ENCODE data around the gene SLC25A33.
A peak's percentile ranks its signal among the peaks of the same experiment; 100 is the strongest.
"Not testable (repeated sequence)": the region's sequence is repeated elsewhere in the genome, so short reads cannot be mapped to it uniquely, and the experiment has no call there.

Gene SLC25A33

GRCh38 chr1:9612871-9613624, 73.8 kb downstream of the SLC25A33 start:
- intact Hi-C loops (cut with DNase I) = no loop called here
- peak in 1 of 10 donors; percentile 84 for DNase-seq

- intact Hi-C loops (cut with DNase I) = no loop called here
- no peak for DNase-seq
Observed at GRCh38 chr1:9613625-9614299, 74.5 kb downstream of the SLC25A33 start.

- intact Hi-C loops (cut with DNase I) = no loop called here
- peak; percentile 37 to 93 (median 64) for DNase-seq
Observed at GRCh38 chr1:9615316-9616063, 76.2 kb downstream of the SLC25A33 start.

- DNase-seq = no peak
- intact Hi-C loops (cut with DNase I) = no loop called here
Observed at GRCh38 chr1:9618909-9619679, 79.8 kb downstream of the SLC25A33 start.

GRCh38 chr1:9621032-9621431, 81.8 kb downstream of the SLC25A33 start:
- intact Hi-C loops (cut with DNase I) = no loop called here
- no peak for DNase-seq

GRCh38 chr1:9624081-9624480, 84.8 kb downstream of the SLC25A33 start:
- no peak for DNase-seq
- intact Hi-C loops (cut with DNase I) = no loop called here

- not testable (repeated sequence) for DNase-seq
- intact Hi-C loops (cut with DNase I) = loop anchor here (5.0 kb wide), 2 partner anchors 102 to 802 kb away; no protein-coding TSS in a partner anchor
Observed at GRCh38 chr1:9625030-9625429, 85.8 kb downstream of the SLC25A33 start.

GRCh38 chr1:9626201-9626608, 86.9 kb downstream of the SLC25A33 start:
- peak in 2 of 10 donors; percentile 73 to 77 for DNase-seq
- intact Hi-C loops (cut with DNase I) = loop anchor here (5.0 kb wide), 2 partner anchors 101 to 801 kb away; no protein-coding TSS in a partner anchor

GRCh38 chr1:9628541-9629444, 89.5 kb downstream of the SLC25A33 start:
- intact Hi-C loops (cut with DNase I) = loop anchor here (5.0 kb wide), 2 partner anchors 99 to 799 kb away; no protein-coding TSS in a partner anchor
- no peak for DNase-seq

- intact Hi-C loops (cut with DNase I) = loop anchor here (5.0 kb wide), 2 partner anchors 98 to 798 kb away; no protein-coding TSS in a partner anchor
- peak in 2 of 10 donors; percentile 23 to 27 for DNase-seq
Observed at GRCh38 chr1:9629445-9630201, 90.4 kb downstream of the SLC25A33 start.

GRCh38 chr1:9630331-9631111, 91.3 kb downstream of the SLC25A33 start:
- intact Hi-C loops (cut with DNase I) = no loop called here
- DNase-seq = no peak

GRCh38 chr1:9631613-9632012, 92.3 kb downstream of the SLC25A33 start:
- DNase-seq = no peak
- intact Hi-C loops (cut with DNase I) = no loop called here

- intact Hi-C loops (cut with DNase I) = no loop called here
- DNase-seq = no peak
Observed at GRCh38 chr1:9633493-9633892, 94.2 kb downstream of the SLC25A33 start.

- intact Hi-C loops (cut with DNase I) = no loop called here
- DNase-seq = no peak
Observed at GRCh38 chr1:9634582-9634981, 95.3 kb downstream of the SLC25A33 start.
